ENCODE data around the gene NSMF.

Gene NSMF

GRCh38 chr9:137492464-137493363 lies 33.6 kb upstream of the NSMF start:
- DNase-seq (ENCODE audit: low spot score): no peak

GRCh38 chr9:137491735-137492432 lies 32.8 kb upstream of the NSMF start:
- DNase-seq (ENCODE audit: low spot score): no peak

- DNase-seq (ENCODE audit: low spot score): no peak
Observed at GRCh38 chr9:137490532-137491186, 31.5 kb upstream of the NSMF start.

- no peak for DNase-seq (ENCODE audit: low spot score)
Observed at GRCh38 chr9:137488906-137489305, 29.8 kb upstream of the NSMF start.

GRCh38 chr9:137488327-137488653 lies 29.2 kb upstream of the NSMF start:
- DNase-seq (ENCODE audit: low spot score): no peak

GRCh38 chr9:137487454-137488326 lies 28.6 kb upstream of the NSMF start:
- DNase-seq (ENCODE audit: low spot score): no peak

- DNase-seq (ENCODE audit: low spot score): no peak
Observed at GRCh38 chr9:137486545-137487453, 27.7 kb upstream of the NSMF start.

GRCh38 chr9:137486141-137486490 lies 27.0 kb upstream of the NSMF start:
- no peak for DNase-seq (ENCODE audit: low spot score)

GRCh38 chr9:137485343-137486140 lies 26.4 kb upstream of the NSMF start:
- DNase-seq (ENCODE audit: low spot score): no peak

GRCh38 chr9:137484551-137485315 lies 25.6 kb upstream of the NSMF start:
- no peak for DNase-seq (ENCODE audit: low spot score)

- no peak for DNase-seq (ENCODE audit: low spot score)
Observed at GRCh38 chr9:137482094-137482781, 23.1 kb upstream of the NSMF start.

GRCh38 chr9:137480686-137481683 lies 21.9 kb upstream of the NSMF start:
- DNase-seq (ENCODE audit: low spot score): no peak

GRCh38 chr9:137479892-137480685 lies 21.0 kb upstream of the NSMF start:
- no peak for DNase-seq (ENCODE audit: low spot score)

- DNase-seq (ENCODE audit: low spot score): no peak
Observed at GRCh38 chr9:137478962-137479861, 20.1 kb upstream of the NSMF start.

- DNase-seq (ENCODE audit: low spot score): no peak
Observed at GRCh38 chr9:137478613-137478961, 19.5 kb upstream of the NSMF start.
